ENCODE results near the gene TMED10. TPM values are rescaled to one million over a fixed set of nuclear protein-coding genes. Genes with fewer than 3 reads are reported as not detected.

The TMED10 gene
- total RNA-seq, 3 donors from 2014 or later: 223 to 411 (median 317) TPM

DNA sequence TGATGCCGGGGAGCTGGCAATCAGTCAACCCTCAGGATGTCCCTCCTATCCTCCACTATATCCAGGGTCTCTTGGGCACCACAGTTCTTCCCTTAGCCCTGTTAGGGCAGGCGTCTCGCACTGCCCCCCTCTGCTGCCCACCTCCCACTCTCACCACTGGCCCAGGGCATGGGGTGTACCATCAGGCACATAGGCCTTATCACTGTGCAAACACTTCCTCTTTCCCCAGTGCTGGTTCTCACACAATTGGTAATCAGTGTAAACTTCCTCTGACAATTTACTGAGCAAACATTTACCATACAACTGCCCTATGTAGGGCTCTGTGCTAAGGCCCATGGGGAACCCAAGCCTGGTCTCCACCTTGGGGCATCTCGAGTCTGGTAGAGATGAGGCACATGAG, 20.1 kb upstream of the TMED10 start:
- DNase-seq (peak in 2 of 3 donors; percentile 51 to 59), ATAC-seq (peak; percentile 70)
- H3K4me1 ChIP-seq (ENCODE audit: low read depth): peaks cover 40% of the 10 kb centered on the region
- no peaks in the 10 kb centered on the region for H3K36me3 ChIP-seq (ENCODE audit: low read depth)
- H3K4me3 ChIP-seq: no peak overlapping the region
- TF ChIP-seq, protein P1, sequence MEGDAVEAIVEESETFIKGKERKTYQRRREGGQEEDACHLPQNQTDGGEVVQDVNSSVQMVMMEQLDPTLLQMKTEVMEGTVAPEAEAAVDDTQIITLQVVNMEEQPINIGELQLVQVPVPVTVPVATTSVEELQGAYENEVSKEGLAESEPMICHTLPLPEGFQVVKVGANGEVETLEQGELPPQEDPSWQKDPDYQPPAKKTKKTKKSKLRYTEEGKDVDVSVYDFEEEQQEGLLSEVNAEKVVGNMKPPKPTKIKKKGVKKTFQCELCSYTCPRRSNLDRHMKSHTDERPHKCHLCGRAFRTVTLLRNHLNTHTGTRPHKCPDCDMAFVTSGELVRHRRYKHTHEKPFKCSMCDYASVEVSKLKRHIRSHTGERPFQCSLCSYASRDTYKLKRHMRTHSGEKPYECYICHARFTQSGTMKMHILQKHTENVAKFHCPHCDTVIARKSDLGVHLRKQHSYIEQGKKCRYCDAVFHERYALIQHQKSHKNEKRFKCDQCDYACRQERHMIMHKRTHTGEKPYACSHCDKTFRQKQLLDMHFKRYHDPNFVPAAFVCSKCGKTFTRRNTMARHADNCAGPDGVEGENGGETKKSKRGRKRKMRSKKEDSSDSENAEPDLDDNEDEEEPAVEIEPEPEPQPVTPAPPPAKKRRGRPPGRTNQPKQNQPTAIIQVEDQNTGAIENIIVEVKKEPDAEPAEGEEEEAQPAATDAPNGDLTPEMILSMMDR (IDR thresholded peaks at IDR 0.05): no peak
- no peaks in the 10 kb centered on the region for H3K9me3 ChIP-seq
- intact Hi-C loops (cut with DNase I, micrococcal nuclease): no loop called here

- no peaks in the 10 kb centered on the region for H3K9me3 ChIP-seq
- DNase-seq (no peak), ATAC-seq (peak; percentile 1)
- no peak overlapping the region for H3K4me3 ChIP-seq
- H3K36me3 ChIP-seq (ENCODE audit: low read depth): no peaks in the 10 kb centered on the region
- peaks cover 38% of the 10 kb centered on the region for H3K4me1 ChIP-seq (ENCODE audit: low read depth)
- TF ChIP-seq, protein P1 (IDR thresholded peaks at IDR 0.05): no peak
- intact Hi-C loops (cut with DNase I, micrococcal nuclease): no loop called here
These were observed 19.7 kb upstream of the TMED10 start for GRCh38 chr14:75196064-75196463.

- TF ChIP-seq, protein P1 (IDR thresholded peaks at IDR 0.05): no peak
These were observed 14.7 kb upstream of the TMED10 start for GRCh38 chr14:75191100-75191499.

DNA sequence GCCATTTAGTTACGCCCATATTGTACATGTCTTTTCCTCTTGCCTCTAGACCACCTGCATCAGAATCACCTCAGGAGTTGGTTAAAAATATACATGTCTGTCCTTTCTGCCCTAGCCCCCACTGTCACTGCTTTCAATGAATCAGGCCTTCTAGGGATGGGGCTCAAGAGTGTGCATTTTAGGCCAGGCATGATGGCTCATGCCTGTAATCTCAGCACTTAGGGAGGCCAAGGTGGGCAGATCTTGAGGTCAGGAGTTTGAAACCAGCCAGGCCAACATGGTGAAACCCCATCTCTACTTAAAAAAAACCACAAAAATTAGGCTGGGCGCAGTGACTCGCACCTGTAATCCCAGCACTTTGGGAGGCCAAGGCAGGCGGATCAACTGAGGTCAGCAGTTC, 13.6 kb upstream of the TMED10 start:
- H3K36me3 ChIP-seq (ENCODE audit: low read depth): no peaks in the 10 kb centered on the region

More at GRCh38 chr14:75191100-75191499, 14.7 kb upstream of the TMED10 start:
- Histone ChIP-seq H3K9me3 (no peaks in the 10 kb centered on the region), H3K36me3 (ENCODE audit: low read depth) (no peaks in the 10 kb centered on the region), H3K4me3 (no peak overlapping the region), H3K4me1 (ENCODE audit: low read depth) (peaks cover 8% of the 10 kb centered on the region)
- no peak for ATAC-seq
- DNase-seq: no peak
- intact Hi-C loops (cut with DNase I, micrococcal nuclease): no loop called here

GRCh38 chr14:75188520-75189268, 12.3 kb upstream of the TMED10 start:
- peak; percentile 18 for ATAC-seq
- TF ChIP-seq, protein P1 (IDR thresholded peaks at IDR 0.05): no peak
- no peaks in the 10 kb centered on the region for H3K36me3 ChIP-seq (ENCODE audit: low read depth)
- H3K4me3 ChIP-seq: no peak overlapping the region
- DNase-seq: peak in 1 of 3 donors; percentile 47
- intact Hi-C loops (cut with DNase I, micrococcal nuclease): no loop called here
- peaks cover 19% of the 10 kb centered on the region for H3K4me1 ChIP-seq (ENCODE audit: low read depth)
- H3K9me3 ChIP-seq: no peaks in the 10 kb centered on the region

More for the DNA sequence above, 13.6 kb upstream of the TMED10 start:
- H3K9me3 ChIP-seq: no peaks in the 10 kb centered on the region
- intact Hi-C loops (cut with DNase I, micrococcal nuclease): no loop called here
- ATAC-seq (no peak), DNase-seq (no peak)
- no peak overlapping the region for H3K4me3 ChIP-seq
- H3K4me1 ChIP-seq (ENCODE audit: low read depth): peaks cover 14% of the 10 kb centered on the region
- TF ChIP-seq, protein P1 (IDR thresholded peaks at IDR 0.05): no peak
